ENCODE results near the gene TIMM29.

The TIMM29 gene

DNA sequence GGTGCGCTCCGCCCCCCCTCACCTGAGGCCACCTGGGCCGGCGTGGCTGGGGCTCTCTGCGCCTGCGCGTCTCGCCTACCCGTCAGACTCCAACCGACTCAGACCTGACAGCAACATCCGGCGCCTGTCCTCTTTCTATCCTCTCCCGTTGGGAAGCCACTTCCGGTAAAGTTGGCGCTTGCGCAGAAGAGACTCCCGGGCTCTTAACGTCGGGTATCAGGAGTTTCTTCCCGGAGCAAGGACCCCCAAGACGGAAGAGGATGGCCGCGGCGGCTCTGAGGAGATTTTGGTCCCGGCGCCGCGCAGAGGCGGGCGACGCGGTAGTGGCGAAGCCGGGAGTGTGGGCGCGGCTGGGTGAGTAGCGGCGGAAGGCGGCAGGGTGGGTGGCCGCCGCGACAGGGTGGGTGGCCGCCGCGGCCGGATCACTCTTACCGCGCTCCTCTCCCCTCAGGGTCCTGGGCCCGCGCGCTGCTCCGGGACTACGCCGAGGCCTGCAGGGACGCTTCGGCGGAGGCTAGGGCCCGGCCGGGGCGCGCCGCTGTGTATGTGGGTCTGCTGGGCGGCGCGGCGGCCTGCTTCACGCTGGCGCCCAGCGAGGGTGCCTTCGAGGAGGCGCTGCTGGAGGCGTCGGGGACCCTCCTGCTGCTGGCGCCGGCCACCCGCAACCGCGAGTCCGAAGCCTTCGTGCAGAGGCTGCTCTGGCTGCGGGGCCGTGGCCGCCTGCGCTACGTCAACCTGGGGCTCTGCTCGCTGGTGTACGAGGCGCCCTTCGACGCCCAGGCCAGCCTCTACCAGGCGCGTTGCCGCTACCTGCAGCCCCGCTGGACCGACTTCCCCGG is at the start of gene TIMM29, which contains the start of gene YIPF2:
TSS of gene TIMM29 (plus strand) at position 249 of the 839 bp plus-strand sequence. CDS start at position 261, 12 bp downstream.
TSS of gene YIPF2 (minus strand) at position 77 of the 839 bp plus-strand sequence. CDS start 229 bp downstream, outside the sequence.
- DNase-seq = peak; percentile 100

DNA sequence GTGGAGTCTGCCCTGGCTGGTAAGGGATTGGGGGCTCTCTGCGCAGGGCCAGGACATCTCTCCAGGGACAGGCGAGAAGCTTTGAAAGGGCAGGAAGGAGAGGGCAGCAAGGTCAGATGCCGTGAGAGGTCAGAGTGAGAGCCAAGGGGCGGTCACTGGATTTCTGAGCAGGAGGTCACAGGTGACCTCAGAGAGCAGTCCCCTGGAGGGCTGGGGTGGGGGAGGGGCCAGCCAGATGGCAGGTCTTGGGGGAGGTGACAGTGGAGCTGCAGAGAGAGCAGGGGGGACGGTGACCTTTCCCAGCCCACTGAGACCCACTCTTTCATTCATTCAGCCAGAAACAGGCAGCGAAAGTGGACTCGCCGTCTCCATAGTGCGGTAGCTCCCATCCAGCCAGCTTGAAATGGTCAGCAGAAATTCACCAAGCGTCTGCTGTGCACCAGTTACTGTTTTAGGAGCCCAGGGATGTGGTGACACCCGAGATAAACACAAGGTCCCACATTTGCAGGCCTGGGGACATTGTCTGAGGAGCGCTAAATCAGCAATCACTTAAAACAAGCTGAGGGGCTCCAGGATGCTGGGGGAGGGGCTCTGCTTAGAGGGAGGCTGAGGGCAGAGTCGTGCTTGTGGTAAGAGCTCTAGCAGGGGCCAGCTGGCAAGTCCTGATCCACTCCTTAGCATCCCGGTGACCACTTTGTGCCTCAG is 47.1 kb upstream of the TIMM29 start:
- DNase-seq = no peak

GRCh38 chr19:10882108-10882457 is 46.5 kb upstream of the TIMM29 start:
- DNase-seq = no peak

DNA sequence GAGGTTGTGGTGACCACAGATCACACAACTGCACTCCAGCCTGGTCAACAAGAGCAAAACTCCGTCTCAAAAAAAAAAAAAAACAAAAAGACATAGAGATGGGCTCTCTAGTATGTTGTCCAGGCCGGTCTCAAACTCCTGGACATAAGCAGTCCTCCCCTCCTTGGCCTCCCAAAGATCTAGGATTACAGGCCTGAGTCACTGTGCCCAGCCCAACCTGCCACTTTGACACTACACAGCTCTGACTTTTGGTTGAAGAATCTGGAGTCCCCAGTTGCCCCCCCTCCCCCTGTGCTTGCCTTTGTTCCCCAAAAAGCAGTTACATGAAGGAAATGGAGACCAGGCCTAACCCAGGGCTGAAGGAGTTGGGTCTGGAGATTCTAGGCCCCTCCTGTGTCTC is 44.3 kb upstream of the TIMM29 start:
- no peak for DNase-seq

- DNase-seq = no peak
Measured at GRCh38 chr19:10885201-10886169, 43.1 kb upstream of the TIMM29 start.

- DNase-seq = no peak
Measured at GRCh38 chr19:10887616-10888367, 40.8 kb upstream of the TIMM29 start.

GRCh38 chr19:10888421-10888866 is 40.2 kb upstream of the TIMM29 start:
- no peak for DNase-seq

- DNase-seq = no peak
Measured at GRCh38 chr19:10889880-10890279, 38.7 kb upstream of the TIMM29 start.

- DNase-seq = no peak
Measured at GRCh38 chr19:10891405-10892086, 37.1 kb upstream of the TIMM29 start.

DNA sequence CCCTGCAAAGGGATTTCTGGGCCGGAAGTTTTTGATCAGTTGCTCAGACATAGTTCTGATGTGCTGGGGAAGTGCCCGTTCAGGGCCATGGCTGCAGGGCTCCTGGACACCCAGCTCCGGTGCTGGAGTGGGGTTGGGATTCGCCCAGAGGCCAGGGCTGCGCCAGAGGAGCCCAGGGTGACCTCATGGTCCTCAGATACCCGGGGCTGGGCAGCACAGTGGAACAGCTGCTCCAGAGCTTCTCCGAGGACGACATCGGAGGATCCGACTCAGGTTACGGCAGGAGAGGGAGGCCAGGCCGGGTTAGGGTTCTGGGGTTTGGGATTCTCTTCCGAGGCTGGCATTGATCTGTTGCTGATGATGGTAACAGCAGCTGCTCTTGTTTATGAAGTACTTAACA is 36.4 kb upstream of the TIMM29 start:
- DNase-seq = no peak

- DNase-seq = no peak
Measured at GRCh38 chr19:10894911-10895213, 33.7 kb upstream of the TIMM29 start.

DNA sequence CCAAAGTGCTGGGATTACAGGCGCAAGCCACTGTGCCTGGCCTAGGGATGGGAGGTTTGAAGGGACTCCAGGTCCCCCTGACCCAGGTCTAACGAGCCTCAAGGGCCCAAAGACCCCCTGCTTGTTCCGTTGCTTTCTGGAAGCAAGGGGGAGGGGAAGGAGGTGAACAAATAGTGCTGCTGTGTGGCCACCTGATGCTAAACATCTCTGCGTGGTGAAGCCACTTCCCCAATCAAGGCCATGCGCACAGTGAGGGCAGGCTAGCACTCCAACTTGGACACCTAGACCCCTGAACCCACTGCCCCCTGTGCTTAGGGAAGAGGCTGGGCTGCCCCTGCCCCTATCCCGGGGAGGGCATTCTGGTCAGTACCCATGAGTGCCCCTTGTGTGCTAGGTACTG is 33.2 kb upstream of the TIMM29 start:
- DNase-seq = no peak

DNA sequence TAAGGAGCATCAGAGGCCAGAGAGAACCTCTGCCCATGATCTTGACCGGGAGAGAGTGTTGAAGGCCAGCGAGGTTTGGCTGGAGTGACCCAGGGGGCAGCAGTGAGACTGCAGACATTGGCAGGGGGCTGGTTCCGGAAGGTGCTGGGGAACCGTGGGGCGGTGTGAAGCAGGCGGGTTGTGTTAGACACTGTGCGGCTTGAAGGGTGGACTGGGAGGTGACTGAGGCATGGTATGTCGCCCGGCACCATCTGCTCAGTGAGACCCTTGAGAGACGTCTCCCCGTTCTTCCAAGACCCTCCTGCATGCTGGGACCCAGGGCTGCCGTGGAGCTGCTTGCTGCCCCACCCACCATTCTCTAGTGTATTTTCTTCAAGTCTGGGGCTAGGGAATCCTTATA is 32.7 kb upstream of the TIMM29 start:
- no peak for DNase-seq

GRCh38 chr19:10896851-10897526 is 31.6 kb upstream of the TIMM29 start:
- DNase-seq = peak; percentile 55

DNA sequence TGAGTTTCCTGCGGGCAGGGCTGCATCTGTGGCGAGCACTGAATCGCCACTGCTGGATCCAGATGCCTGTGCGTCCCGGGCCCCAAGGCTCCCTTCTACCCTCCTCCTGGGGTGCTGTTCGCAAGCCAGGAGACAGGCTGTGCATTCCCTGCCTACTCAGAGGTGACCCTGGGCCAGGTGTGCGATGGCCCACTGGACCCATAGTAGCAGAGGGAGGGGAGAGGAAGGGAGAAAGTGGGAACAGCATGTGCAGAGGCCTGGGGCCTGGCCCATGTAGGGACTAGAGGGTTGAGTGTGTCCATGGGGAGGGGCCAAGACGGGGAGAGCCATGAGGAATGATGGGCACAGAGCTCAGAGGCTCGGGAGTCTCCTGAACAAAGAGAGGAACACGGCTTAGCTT is 30.0 kb upstream of the TIMM29 start:
- DNase-seq = no peak

GRCh38 chr19:10899151-10899653 is 29.4 kb upstream of the TIMM29 start:
- no peak for DNase-seq

DNA sequence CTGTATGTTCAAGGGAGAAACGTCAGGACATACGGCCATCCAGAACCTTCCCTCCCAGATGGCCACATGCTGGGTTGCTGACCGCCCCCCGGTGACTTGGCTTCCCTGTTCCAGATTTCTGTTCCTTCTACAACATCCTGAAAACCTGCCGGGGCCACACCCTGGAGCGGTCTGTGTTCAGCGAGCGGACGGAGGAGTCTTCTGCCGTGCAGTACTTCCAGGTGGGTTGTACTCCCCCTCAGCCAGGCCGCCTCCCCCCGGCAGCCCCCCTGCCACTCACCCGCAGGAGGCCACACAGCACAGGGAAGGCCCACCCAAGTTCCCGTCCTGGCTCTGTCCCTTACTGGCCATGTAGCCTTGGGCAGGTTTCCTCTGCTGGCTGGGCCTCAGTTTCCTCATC is 20.7 kb upstream of the TIMM29 start:
- DNase-seq = no peak

- no peak for DNase-seq
Measured at GRCh38 chr19:10908380-10908960, 20.1 kb upstream of the TIMM29 start.

GRCh38 chr19:10911579-10912363 is 16.8 kb upstream of the TIMM29 start:
- DNase-seq = no peak

GRCh38 chr19:10912619-10913018 is 16.0 kb upstream of the TIMM29 start:
- DNase-seq = no peak

All from OCI-M1 (cell line).